Stomach smooth muscle (tissue), 2 donors: ENCODE measurements around the gene CLEC3B.

ENCODE experiments used
- H3K27ac ChIP-seq: one replicate; pipeline ENCODE4 v1.7.0; 2013; ENCODE audit warnings: mild to moderate bottlenecking, low read length, inconsistent platforms
- H3K27me3 ChIP-seq, 2 donors: one replicate each; pipeline ENCODE4 v1.7.0; 2013; ENCODE audit warnings: low read length in 2 of 2; ENCODE audit not compliant: insufficient read depth in 2 of 2, control insufficient read depth in 1 of 2
- H3K36me3 ChIP-seq, 2 donors: one replicate each; pipeline ENCODE4 v1.7.0; 2013; ENCODE audit warnings: low read length in 2 of 2; ENCODE audit not compliant: control insufficient read depth in 2 of 2, insufficient read depth in 2 of 2
- H3K4me1 ChIP-seq: one replicate; pipeline ENCODE4 v1.7.0; 2013; ENCODE audit warnings: low read length; ENCODE audit not compliant: control insufficient read depth, insufficient read depth
- H3K4me3 ChIP-seq, 2 donors: one replicate each; pipeline ENCODE4 v1.7.0; 2013; ENCODE audit warnings: low read length in 2 of 2
- H3K9ac ChIP-seq, 2 donors: one replicate each; pipeline ENCODE4 v1.7.0; 2013; ENCODE audit warnings: low read length in 2 of 2, mild to moderate bottlenecking in 1 of 2
- H3K9me3 ChIP-seq, 2 donors: one replicate each; pipeline ENCODE4 v1.7.0; 2013; ENCODE audit warnings: low read length in 2 of 2; ENCODE audit not compliant: control insufficient read depth in 2 of 2
- donor health status: healthy.
- donor health status: Pancreatic carcinoma.

Gene CLEC3B

DNA sequence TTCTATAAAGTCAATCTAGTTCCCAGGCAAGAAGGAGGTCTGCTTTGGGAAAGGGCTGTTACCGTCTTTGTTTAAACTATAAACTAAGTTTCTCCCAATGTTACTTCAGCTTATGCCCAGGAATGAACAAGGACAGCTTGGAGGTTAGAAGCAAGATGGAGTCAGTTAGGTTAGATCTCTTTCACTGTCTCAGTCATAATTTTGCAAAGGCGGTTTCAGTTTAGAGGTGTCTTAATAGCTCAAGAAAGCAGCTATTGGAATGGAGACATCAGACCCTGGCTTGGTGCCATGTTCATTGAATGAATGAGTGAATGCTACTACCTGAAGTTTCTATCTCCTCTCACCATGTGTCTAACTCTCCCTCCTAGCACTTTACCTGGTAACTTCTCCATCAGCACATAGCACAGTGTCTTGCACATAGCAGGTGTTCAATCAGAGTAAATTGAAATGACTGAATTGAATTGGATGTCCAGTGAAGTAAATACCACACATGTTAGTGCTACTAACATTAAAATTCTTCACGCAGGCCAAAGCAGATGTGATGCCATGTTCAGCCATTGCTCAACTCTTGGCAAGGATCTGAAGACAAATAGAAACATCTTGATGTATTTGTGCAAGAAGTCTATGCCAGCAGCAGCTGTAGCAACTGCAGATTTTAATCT, 28.2 kb downstream of the CLEC3B start:
- Histone ChIP-seq H3K27ac (no peak overlapping the region), H3K36me3 (no peaks in the 10 kb centered on the region), H3K4me3 (no peak overlapping the region), H3K4me1 (peaks cover 7% of the 10 kb centered on the region), H3K9me3 (no peaks in the 10 kb centered on the region), H3K9ac (no peak overlapping the region), H3K27me3 (no peaks in the 10 kb centered on the region)

DNA sequence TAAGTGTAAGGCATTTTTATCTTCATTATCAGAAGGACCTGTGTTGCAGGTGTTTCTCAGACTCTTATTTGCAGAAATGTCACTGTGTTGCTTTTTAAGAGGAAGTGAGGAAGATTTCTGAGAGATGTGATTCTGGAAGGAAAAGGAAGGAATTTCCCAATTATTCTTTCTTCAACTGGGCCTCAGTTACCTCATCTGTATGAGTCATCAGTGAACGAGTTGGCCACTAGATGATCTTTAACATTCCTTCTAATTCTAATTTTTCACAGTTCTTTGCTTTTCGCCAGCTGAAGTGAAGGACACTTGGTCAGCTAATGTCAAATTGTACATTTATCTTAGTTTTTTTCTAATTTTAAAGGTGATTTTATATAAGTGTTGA, 28.9 kb downstream of the CLEC3B start:
- Histone ChIP-seq H3K36me3 (no peaks in the 10 kb centered on the region), H3K4me3 (no peak overlapping the region), H3K27me3 (no peaks in the 10 kb centered on the region), H3K9ac (no peak overlapping the region), H3K9me3 (no peaks in the 10 kb centered on the region), H3K27ac (no peak overlapping the region), H3K4me1 (peaks cover 7% of the 10 kb centered on the region)

DNA sequence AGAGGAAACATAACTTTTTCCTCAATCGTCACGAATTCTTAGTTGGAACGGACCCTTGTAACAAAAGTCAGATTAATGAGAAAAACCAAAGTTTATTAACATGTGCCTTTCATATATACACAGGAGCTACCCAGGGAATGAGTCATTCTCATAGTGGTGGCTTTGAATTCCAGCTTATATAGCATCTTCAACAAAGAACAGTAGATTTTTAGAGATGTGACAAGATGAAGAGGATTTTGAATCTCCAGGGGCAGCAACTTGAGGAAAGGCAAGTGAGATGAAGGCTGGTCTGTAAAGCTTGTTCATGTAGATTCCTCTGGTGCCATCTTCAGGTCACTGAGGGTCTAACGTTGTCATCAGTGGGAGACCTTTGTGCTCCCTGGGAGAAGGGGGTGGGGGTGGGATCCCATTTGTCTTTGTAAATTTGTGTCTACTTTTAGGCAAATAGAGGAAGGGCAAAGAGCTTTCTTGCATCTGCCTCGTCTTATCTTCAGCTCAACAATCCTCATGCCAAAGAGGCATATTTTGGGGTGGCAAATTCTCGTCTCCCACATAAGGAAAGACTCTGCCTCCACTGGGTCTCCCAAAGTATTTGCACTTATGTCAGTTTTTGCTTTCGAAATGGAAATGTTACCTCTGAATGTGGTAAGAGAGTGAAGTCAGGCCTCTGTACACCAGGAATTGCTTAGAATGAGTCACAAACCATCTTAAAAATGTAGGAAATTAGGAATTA, 29.5 kb downstream of the CLEC3B start:
- no peaks in the 10 kb centered on the region for H3K27me3 ChIP-seq
- no peaks in the 10 kb centered on the region for H3K36me3 ChIP-seq
- no peak overlapping the region for H3K27ac ChIP-seq
- H3K4me1 ChIP-seq, result peaks cover 7% of the 10 kb centered on the region
- H3K4me3 ChIP-seq, result no peak overlapping the region
- no peaks in the 10 kb centered on the region for H3K9me3 ChIP-seq
- H3K9ac ChIP-seq, result no peak overlapping the region

DNA sequence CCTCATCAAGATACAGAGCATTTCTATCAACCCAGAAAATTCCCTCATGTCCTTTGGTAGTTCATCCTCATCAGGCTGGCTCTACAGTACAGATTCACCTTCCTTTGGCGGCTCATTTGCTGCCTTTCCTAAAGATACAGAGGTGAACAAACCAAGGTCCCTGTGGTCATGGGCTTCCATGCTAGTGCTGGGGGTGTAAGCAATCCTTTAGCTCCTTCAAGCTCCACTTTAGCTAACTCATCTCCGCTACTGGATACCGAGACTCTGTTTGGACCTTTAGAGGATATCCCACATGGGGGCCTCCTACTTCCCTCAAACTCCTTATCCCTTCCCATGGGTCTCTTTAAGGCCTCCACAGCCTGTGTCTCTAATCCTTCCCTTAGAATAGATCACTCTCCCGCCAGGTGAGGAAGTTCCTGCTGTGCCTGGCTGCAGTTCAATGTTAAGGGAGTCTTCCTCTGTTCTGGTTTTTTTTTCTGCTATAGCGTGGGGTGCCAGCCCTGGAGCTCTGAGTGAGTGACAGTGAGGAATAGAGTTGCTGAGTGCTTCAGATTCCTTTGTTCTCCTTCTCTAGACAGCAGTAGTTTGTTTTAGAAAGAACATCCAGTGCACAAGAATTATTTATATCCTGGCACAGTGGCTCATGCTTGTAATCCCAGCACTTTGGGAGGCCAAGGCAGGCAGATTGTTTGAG, 30.7 kb downstream of the CLEC3B start:
- Histone ChIP-seq H3K4me3 (peak overlapping the region in 1 of 2 donors; percentile 3), H3K9ac (peak overlapping the region in 1 of 2 donors; percentile 5), H3K27ac (peak overlapping the region; percentile 55), H3K27me3 (no peaks in the 10 kb centered on the region), H3K4me1 (peaks cover 7% of the 10 kb centered on the region), H3K36me3 (no peaks in the 10 kb centered on the region), H3K9me3 (no peaks in the 10 kb centered on the region)

DNA sequence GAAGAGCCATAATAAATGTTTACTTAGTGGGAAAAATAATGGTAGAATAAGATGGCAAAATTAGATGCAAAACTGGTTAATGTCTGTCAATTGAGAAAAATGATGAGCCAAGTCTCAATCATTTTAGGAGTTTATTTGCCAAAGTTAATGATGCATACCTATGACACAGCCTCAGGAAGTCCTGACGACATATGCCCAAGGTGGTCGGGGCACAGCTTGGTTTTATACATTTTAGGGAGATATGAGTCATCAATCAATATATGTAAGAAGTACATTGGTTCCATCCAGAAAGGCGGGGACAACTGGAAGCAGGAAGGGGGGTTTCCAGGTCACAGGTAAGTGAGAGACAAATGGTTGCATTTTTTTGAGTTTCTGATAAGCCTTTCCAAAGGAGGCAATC, 31.5 kb downstream of the CLEC3B start:
- no peak overlapping the region for H3K9ac ChIP-seq
- H3K4me1 ChIP-seq, result peaks cover 7% of the 10 kb centered on the region
- peak overlapping the region; percentile 55 for H3K27ac ChIP-seq
- H3K36me3 ChIP-seq, result no peaks in the 10 kb centered on the region
- no peaks in the 10 kb centered on the region for H3K27me3 ChIP-seq
- no peak overlapping the region for H3K4me3 ChIP-seq
- H3K9me3 ChIP-seq, result no peaks in the 10 kb centered on the region

DNA sequence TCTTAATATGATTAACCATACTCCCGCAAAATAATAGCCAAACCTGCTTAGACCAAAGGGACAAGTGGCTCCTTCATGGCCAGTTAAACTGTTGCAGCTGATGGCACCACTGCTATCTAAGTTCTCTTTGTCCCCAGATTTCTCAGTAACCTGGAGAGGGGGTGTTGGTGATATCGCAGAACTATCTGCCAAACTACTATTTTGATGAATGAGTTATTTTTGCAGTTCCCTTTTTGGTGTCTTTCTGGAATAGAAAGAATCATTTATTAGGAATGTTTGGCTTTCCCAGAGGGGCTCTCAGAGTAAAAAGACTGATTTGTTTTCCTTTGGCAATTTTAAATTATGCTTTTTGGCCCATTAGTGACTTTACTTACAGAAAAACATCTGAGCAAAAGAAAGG, 33.0 kb downstream of the CLEC3B start:
- H3K9ac ChIP-seq, result no peak overlapping the region
- H3K4me1 ChIP-seq, result peaks cover 7% of the 10 kb centered on the region
- H3K27ac ChIP-seq, result no peak overlapping the region
- H3K4me3 ChIP-seq, result no peak overlapping the region
- H3K27me3 ChIP-seq, result no peaks in the 10 kb centered on the region
- H3K9me3 ChIP-seq, result no peaks in the 10 kb centered on the region
- H3K36me3 ChIP-seq, result no peaks in the 10 kb centered on the region

DNA sequence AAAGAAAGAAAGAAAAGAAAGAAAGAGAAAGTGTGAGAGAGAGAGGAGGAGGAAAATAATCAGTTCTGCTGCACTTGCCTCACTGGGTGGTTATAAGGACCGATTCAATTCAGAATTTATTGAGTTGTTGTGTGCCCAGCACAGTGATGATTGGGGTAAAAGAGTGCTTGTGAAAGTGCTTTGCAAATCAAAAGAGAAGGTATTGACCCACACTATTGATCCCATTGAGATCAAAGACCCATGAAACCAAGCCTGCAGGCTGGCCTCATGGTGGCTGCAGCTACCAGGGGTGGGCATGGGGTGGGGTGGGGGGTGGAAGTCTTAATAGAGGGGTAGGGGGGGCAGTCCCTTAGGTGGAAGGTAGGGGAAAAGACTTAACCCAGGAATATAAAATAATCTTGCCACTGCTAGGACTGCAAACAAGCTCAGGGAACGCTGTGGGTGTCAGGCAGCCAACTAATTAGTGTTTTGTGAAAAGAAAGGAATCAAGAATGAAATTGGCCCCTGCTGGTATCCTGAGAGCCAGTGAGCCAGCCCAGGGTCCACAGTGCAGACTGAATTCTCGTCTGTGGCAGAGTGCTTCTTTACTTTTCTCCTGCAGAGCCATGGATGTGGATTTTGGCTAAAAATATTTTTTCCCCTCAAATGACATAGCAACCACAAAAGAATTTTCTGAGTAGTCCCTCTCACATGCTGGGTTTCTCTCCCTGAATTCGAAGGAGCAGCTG, 34.2 kb downstream of the CLEC3B start:
- H3K9me3 ChIP-seq, result no peaks in the 10 kb centered on the region
- H3K9ac ChIP-seq, result peak overlapping the region in 1 of 2 donors; percentile 6
- peaks cover 9% of the 10 kb centered on the region for H3K4me1 ChIP-seq
- H3K27ac ChIP-seq, result no peak overlapping the region
- H3K36me3 ChIP-seq, result no peaks in the 10 kb centered on the region
- H3K4me3 ChIP-seq, result no peak overlapping the region
- H3K27me3 ChIP-seq, result no peaks in the 10 kb centered on the region

DNA sequence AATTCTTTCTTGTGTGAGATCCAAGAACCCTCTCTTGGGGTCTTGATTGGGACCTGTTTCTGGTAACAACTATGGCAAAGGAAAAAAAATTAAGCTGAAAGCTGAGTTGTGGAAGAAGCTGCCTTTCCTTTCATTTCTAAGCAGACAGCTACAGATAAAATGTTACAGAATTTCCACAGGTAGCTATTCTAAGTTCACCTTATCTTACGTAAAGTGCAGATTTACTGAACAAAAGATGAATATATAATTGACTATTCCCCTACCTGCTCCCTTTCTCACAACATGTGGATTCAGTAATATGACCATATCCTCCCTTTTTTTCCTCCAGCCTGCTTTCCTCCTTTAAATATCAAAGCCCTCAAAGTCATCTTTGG, 36.6 kb downstream of the CLEC3B start:
- Histone ChIP-seq H3K9ac (no peak overlapping the region), H3K36me3 (no peaks in the 10 kb centered on the region), H3K27ac (no peak overlapping the region), H3K27me3 (no peaks in the 10 kb centered on the region), H3K4me1 (peaks cover 4% of the 10 kb centered on the region), H3K4me3 (no peak overlapping the region), H3K9me3 (no peaks in the 10 kb centered on the region)

DNA sequence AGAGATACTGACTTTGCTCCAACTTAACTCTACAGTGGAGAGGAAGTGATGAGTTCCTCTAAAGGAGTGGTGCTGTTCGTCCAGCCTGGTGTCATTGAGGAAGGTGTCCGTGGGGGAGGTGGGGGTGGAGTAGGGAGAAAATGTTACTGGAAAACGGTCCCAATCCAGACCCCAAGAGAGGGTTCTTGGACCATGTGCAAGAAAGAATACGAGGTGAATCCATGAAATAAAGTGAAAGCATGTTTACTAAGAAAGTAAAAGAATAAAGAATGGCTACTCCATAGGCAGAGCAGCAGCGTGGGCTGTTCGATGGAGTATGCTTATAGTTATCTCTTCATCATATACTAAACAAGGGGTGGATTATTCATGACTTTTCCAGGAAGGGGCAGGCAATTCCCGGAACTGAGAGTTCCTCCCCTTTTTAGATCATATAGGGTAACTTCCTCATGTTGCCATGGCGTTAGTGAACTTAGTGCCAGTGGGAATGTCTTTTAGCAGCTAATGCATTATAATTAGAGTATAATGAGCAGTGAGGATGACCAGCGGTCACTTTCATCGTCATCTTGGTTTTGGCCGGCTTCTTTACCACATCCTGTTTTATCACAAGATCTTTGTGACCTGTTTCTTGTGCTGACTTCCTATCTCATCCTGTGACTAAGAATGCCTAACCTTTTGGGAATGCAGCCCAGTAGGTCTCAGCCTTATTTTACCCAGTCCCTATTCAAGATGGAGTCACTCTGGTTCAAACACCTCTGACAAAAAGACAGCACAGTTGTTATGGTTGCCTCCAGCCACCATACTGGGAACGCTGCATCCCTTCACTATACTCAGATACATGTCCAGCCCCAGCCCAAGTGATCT, 38.6 kb downstream of the CLEC3B start:
- Histone ChIP-seq H3K27me3 (no peaks in the 10 kb centered on the region), H3K9ac (no peak overlapping the region), H3K36me3 (no peaks in the 10 kb centered on the region), H3K9me3 (no peaks in the 10 kb centered on the region), H3K4me1 (peaks cover 2% of the 10 kb centered on the region), H3K4me3 (no peak overlapping the region), H3K27ac (no peak overlapping the region)

DNA sequence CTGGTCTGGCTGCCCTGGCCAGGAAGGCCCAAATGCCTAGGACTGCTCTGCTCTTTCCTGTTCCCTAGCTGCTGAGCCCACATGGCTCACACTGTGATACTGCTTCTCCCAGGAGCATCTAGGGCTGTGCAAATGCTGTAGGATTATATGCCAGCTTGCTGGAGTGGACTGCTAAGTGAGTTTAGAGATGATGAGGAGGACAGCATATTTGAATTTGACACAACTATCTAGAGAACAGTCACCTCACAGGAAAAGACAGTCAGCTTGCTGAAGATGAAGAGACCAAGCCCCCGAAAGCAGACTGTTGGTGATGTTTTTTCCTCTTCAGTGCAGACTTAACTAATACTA, 39.2 kb downstream of the CLEC3B start:
- Histone ChIP-seq H3K36me3 (no peaks in the 10 kb centered on the region), H3K27ac (no peak overlapping the region), H3K27me3 (no peaks in the 10 kb centered on the region), H3K4me3 (no peak overlapping the region), H3K9me3 (no peaks in the 10 kb centered on the region), H3K4me1 (peaks cover 2% of the 10 kb centered on the region), H3K9ac (no peak overlapping the region)
